ENCODE results near the gene YPEL1.
"Not testable (repeated sequence)": the region's sequence is repeated elsewhere in the genome, so short reads cannot be mapped to it uniquely, and the experiment has no call there.

The YPEL1 gene

DNA sequence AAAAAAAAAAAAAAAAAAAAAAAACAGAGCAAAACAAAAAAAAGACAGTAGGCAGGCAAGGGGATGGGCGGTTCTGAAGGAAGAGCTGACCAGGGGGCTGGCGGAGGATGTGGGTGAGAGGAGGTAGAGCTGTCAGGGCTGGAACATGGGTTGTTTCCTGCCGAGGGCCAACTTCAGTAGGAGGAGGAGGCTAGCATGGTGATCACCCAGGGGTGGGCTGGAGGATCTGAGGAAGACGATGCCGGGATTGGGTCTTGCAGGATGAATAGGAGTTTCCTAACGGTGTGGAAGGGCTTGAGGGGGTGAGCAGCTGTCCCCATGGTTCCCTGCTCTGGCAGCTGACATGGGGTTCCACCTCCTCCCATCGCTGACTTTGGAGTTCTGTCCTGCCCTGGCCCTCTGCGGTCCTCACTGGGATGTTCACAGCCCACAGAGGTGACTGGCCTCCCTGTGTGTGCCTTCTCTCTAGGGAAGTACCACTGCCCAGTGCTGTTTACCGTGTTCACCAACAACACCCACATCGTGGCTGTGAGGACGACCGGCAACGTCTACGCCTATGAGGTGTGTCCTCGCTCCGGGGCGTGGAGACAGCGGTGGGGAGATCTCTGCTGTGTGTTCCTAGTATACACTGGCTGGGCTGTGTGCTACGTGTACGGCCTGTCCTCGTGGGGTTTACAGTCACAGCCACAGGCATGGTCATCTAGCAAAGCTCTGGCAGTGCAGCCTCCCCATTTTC, 54.6 kb downstream of the YPEL1 start:
- H3K27me3 ChIP-seq (ENCODE audit: insufficient read depth, low read length): no peaks in the 10 kb centered on the region
- no peak overlapping the region for H3K4me3 ChIP-seq (ENCODE audit: low read length)
- H3K9me3 ChIP-seq (ENCODE audit: insufficient read depth, low read depth, low read length): no peaks in the 10 kb centered on the region
- WGBS: 97% methylated on average over 21 of the region's 21 CpGs
- H3K27ac ChIP-seq (ENCODE audit: low read depth, low read length): no peak overlapping the region
- no peaks in the 10 kb centered on the region for H3K4me1 ChIP-seq (ENCODE audit: insufficient read depth, low read length)
- H3K9ac ChIP-seq (ENCODE audit: low read depth, low read length): no peak overlapping the region
- peaks cover 27% of the 10 kb centered on the region for H3K36me3 ChIP-seq (ENCODE audit: insufficient read depth, low read length)

DNA sequence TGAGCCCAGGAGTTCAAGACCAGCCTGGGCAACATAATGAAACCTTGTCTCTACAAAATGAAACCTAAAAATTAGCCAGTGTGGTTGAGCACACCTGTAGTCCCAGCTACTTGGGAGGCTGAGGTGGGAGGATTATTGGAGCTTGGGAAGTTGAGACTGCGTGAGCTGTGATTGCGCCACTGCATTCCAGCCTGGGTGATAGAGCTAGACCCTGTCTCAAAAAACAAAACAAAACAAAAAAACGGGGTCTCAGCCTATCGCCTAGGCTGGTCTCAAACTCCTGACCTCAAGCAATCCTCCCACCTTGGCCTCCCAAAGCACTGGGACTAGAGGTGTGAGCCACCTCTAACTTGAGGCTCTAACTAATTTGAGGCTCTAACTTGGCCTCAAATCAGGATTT, 56.2 kb downstream of the YPEL1 start:
- H3K9ac ChIP-seq (ENCODE audit: low read depth, low read length): no peak overlapping the region
- H3K4me3 ChIP-seq (ENCODE audit: low read length): no peak overlapping the region
- H3K27ac ChIP-seq (ENCODE audit: low read depth, low read length): no peak overlapping the region
- 93% methylated on average over 4 of the region's 4 CpGs for WGBS
- H3K36me3 ChIP-seq (ENCODE audit: insufficient read depth, low read length): peaks cover 36% of the 10 kb centered on the region
- H3K4me1 ChIP-seq (ENCODE audit: insufficient read depth, low read length): no peaks in the 10 kb centered on the region
- H3K27me3 ChIP-seq (ENCODE audit: insufficient read depth, low read length): no peaks in the 10 kb centered on the region
- H3K9me3 ChIP-seq (ENCODE audit: insufficient read depth, low read depth, low read length): no peaks in the 10 kb centered on the region

DNA sequence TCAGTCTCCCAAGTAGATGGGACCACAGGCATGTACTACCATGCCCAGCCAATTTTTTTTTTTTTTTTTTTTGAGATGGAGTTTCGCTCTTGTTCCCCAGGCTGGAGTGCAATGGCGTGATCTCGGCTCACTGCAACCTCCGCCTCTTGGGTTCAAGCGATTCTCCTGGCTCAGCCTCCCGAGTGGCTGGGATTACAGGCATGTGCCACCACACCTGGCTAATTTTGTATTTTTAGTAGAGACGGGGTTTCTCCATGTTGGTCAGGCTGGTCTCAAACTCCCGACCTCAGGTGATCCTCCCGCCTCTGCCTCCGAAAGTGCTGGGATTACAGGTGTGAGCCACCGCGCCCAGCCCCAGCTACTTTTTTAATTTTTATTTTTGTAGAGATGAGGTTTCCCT, 56.8 kb downstream of the YPEL1 start:
- WGBS: 97% methylated on average over 12 of the region's 12 CpGs
- not testable (repeated sequence) for H3K9ac ChIP-seq (ENCODE audit: low read depth, low read length); H3K27ac ChIP-seq (ENCODE audit: low read depth, low read length); H3K4me3 ChIP-seq (ENCODE audit: low read length); H3K4me1 ChIP-seq (ENCODE audit: insufficient read depth, low read length); H3K27me3 ChIP-seq (ENCODE audit: insufficient read depth, low read length); H3K9me3 ChIP-seq (ENCODE audit: insufficient read depth, low read depth, low read length)
- peaks cover 40% of the 10 kb centered on the region for H3K36me3 ChIP-seq (ENCODE audit: insufficient read depth, low read length)

DNA sequence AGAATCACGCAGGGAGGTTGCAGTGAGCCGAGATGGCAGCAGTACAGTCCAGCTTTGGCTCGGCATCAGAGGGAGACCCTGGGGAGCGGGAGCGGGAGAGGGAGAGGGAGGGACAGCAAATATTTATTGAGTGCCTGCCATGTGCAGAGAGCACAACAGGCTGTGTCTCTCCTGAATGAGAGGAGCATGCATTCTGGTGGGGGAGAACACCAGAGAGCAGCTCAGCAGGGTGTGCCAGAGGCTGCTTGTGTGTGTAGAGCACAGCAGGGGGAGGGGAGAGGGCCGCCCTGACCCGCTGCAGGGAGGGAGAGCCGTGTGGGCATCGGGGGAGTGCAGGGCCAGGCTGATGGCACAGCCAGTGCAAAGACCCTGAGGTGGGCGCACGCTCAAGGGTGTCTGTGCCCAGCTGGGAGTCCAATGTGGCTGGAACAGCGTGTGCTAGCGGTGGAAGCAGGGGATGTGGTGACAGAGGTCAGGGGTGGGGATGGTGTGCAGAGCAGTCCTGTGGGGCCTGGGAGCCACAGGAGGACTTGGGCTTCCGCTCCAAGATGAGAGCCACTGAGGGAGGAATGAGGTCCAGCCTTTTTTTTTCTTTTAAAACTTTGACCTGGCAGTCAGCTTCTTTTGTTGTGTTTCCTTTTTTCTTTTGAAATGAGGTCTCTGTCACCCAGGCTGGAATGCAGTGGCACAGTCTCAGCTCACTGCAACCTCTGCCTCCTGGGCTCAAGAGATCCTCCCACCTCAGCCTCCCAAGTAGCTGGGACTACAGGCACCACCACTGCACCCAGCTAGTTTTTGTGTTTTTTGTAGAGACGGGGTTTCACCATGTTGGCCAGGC, 57.8 kb downstream of the YPEL1 start:
- Histone ChIP-seq H3K9ac (ENCODE audit: low read depth, low read length) (no peak overlapping the region), H3K4me3 (ENCODE audit: low read length) (no peak overlapping the region), H3K27me3 (ENCODE audit: insufficient read depth, low read length) (no peaks in the 10 kb centered on the region), H3K4me1 (ENCODE audit: insufficient read depth, low read length) (no peaks in the 10 kb centered on the region), H3K9me3 (ENCODE audit: insufficient read depth, low read depth, low read length) (no peaks in the 10 kb centered on the region), H3K36me3 (ENCODE audit: insufficient read depth, low read length) (peaks cover 40% of the 10 kb centered on the region), H3K27ac (ENCODE audit: low read depth, low read length) (no peak overlapping the region)
- WGBS: 90% methylated on average over 15 of the region's 15 CpGs

DNA sequence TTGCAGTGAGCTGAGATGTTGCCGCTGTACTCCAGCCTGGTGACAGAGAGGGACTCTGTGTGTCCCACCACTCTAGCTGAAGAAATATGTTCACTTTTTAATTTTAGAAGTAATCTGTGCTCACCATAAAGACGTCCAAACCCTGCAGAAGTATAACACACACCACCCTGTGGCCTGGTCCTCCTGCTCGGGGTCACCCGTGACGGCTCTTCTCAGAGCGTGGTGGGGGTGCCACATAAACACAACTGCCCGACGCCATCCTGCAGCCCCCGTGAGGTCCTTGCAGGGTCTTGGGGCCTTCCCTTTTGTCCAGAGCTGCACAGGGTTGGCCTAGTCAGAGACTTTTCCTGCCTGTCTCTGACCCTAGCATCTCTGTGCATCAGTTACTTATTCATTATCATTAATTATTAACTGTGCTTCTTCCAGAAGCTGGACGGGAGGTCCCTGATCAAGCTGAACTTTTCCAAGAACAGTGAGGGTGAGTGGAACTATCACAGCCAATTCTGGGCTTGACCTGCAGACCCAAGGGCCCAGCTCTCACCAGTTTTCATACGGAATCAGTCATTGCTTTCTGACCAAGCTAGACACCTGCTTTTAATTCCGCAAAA, 60.9 kb downstream of the YPEL1 start:
- 94% methylated on average over 12 of the region's 12 CpGs for WGBS
- no peaks in the 10 kb centered on the region for H3K9me3 ChIP-seq (ENCODE audit: insufficient read depth, low read depth, low read length)
- peaks cover 57% of the 10 kb centered on the region for H3K36me3 ChIP-seq (ENCODE audit: insufficient read depth, low read length)
- H3K9ac ChIP-seq (ENCODE audit: low read depth, low read length): no peak overlapping the region
- no peak overlapping the region for H3K27ac ChIP-seq (ENCODE audit: low read depth, low read length)
- no peak overlapping the region for H3K4me3 ChIP-seq (ENCODE audit: low read length)
- no peaks in the 10 kb centered on the region for H3K27me3 ChIP-seq (ENCODE audit: insufficient read depth, low read length)
- no peaks in the 10 kb centered on the region for H3K4me1 ChIP-seq (ENCODE audit: insufficient read depth, low read length)

DNA sequence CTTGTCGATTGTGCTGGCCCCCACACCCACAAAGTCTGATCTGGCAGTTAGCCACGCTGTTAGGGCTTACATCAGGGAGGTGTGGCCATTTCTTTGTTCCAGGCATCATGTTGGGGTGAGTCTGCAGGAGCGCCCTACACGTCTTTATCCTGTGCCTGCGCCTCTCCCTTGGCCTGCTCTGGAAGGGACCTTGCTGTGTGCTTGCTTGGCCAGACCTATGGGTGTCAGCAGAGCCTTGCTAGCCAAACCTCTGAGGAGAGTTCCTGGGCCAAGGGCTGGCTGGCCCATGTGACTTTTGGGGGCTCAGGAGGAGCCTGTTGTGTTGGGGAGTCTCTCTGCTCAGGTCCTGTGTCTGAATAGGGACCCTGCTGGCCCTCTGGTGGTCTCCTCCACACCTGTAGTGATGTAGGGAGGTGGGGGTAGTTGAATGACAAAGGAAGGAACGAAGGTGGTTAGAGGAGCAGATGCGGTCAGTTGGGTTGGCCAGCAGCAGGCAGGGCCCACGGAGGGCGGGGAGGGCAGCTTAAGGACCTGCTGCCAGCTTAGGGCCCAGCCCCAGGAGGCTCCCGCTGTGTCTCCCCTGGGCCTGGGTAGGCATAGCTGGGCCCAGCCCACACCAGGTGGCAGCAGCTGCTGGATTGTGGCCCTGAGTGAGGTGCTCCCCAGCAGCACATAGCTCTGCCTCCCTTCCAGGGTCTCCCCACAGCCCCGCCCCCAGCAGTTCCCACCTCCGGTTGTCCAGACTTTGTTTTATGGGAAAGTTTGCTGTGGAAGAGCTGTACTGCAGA, 61.9 kb downstream of the YPEL1 start:
- H3K36me3 ChIP-seq (ENCODE audit: insufficient read depth, low read length): peaks cover 58% of the 10 kb centered on the region

DNA sequence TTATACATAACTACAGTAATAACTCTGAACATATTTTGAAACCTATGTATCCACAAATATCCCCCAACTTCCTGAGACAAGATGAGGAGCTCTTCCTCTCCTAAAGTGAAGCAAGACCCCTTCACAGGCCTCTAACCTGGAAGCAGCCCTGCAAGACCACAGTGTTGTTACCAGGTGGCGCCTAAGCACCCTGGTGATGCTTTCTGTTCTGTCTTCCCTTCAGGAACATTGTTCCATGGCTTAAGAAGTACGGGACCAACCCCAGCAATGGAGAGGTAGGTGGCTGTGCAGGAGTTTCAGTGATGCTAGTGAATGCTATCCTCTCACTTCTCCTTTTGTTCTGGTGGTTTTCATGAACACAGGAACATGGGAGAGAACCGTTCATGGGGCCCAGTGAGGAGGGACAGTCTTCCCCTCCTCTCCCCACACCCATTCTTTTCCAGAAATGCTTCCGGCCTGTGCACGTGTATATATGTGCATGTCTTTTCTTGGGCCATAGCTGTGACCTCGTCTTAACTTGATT, 63.4 kb downstream of the YPEL1 start:
- no peak overlapping the region for H3K27ac ChIP-seq (ENCODE audit: low read depth, low read length)
- H3K4me1 ChIP-seq (ENCODE audit: insufficient read depth, low read length): no peaks in the 10 kb centered on the region
- H3K27me3 ChIP-seq (ENCODE audit: insufficient read depth, low read length): no peaks in the 10 kb centered on the region
- no peak overlapping the region for H3K4me3 ChIP-seq (ENCODE audit: low read length)
- no peak overlapping the region for H3K9ac ChIP-seq (ENCODE audit: low read depth, low read length)
- peaks cover 58% of the 10 kb centered on the region for H3K36me3 ChIP-seq (ENCODE audit: insufficient read depth, low read length)
- H3K9me3 ChIP-seq (ENCODE audit: insufficient read depth, low read depth, low read length): no peaks in the 10 kb centered on the region
- 97% methylated on average over 6 of the region's 6 CpGs for WGBS

More for the DNA sequence above, 61.9 kb downstream of the YPEL1 start:
- no peaks in the 10 kb centered on the region for H3K27me3 ChIP-seq (ENCODE audit: insufficient read depth, low read length)
- no peaks in the 10 kb centered on the region for H3K9me3 ChIP-seq (ENCODE audit: insufficient read depth, low read depth, low read length)
- 92% methylated on average over 10 of the region's 12 CpGs for WGBS
- no peak overlapping the region for H3K27ac ChIP-seq (ENCODE audit: low read depth, low read length)
- no peak overlapping the region for H3K9ac ChIP-seq (ENCODE audit: low read depth, low read length)
- no peak overlapping the region for H3K4me3 ChIP-seq (ENCODE audit: low read length)
- no peaks in the 10 kb centered on the region for H3K4me1 ChIP-seq (ENCODE audit: insufficient read depth, low read length)

DNA sequence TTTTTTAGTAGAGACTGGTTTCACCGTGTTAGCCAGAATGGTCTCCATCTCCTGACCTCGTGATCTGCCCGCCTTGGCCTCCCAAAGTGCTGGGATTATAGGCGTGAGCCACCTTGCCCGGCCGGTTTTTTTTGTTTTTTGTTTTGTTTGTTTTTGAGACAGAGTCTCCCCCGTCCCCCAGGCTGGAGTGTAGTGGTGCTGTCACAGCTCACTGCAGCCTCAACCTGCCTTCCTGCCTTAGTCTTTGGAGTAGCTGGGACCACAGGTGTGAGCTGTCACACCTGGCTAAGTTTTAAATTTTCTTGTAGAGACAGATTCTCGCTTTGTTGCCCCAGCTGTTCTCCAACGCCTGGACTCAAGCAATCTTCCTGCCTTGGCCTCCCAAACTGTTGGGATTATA, 66.6 kb downstream of the YPEL1 start:
- H3K9ac ChIP-seq (ENCODE audit: low read depth, low read length): no peak overlapping the region
- no peaks in the 10 kb centered on the region for H3K9me3 ChIP-seq (ENCODE audit: insufficient read depth, low read depth, low read length)
- H3K4me3 ChIP-seq (ENCODE audit: low read length): no peak overlapping the region
- H3K27ac ChIP-seq (ENCODE audit: low read depth, low read length): no peak overlapping the region
- H3K27me3 ChIP-seq (ENCODE audit: insufficient read depth, low read length): no peaks in the 10 kb centered on the region
- no peaks in the 10 kb centered on the region for H3K4me1 ChIP-seq (ENCODE audit: insufficient read depth, low read length)
- H3K36me3 ChIP-seq (ENCODE audit: insufficient read depth, low read length): peaks cover 38% of the 10 kb centered on the region
- WGBS: 90% methylated on average over 9 of the region's 9 CpGs

DNA sequence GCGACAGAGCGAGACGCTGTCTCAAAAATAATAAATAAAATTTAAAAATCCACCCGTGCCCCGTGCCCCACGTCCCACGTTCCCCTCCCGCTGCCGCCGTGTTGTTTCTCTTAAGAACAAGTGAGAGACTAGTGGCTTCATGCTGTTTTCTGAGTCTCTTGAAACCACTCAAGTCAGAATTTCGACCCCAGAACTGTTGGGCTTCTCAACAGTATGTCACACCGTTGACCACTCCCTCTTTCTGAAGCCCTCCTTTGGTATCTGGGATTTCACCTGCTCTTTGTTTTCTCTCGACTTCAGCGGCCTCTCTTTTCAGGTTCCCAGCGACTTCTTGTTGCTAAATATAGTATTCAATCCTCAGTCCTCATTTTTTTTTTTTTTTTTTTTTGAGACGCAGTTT, 68.8 kb downstream of the YPEL1 start:
- H3K4me1 ChIP-seq (ENCODE audit: insufficient read depth, low read length): no peaks in the 10 kb centered on the region
- no peaks in the 10 kb centered on the region for H3K9me3 ChIP-seq (ENCODE audit: insufficient read depth, low read depth, low read length)
- H3K4me3 ChIP-seq (ENCODE audit: low read length): peak overlapping the region; percentile 99
- 46% methylated on average over 16 of the region's 16 CpGs for WGBS
- no peak overlapping the region for H3K27ac ChIP-seq (ENCODE audit: low read depth, low read length)
- H3K36me3 ChIP-seq (ENCODE audit: insufficient read depth, low read length): peaks cover 20% of the 10 kb centered on the region
- H3K9ac ChIP-seq (ENCODE audit: low read depth, low read length): peak overlapping the region; percentile 71; the same call in 1 of the 2 replicates
- no peaks in the 10 kb centered on the region for H3K27me3 ChIP-seq (ENCODE audit: insufficient read depth, low read length)

DNA sequence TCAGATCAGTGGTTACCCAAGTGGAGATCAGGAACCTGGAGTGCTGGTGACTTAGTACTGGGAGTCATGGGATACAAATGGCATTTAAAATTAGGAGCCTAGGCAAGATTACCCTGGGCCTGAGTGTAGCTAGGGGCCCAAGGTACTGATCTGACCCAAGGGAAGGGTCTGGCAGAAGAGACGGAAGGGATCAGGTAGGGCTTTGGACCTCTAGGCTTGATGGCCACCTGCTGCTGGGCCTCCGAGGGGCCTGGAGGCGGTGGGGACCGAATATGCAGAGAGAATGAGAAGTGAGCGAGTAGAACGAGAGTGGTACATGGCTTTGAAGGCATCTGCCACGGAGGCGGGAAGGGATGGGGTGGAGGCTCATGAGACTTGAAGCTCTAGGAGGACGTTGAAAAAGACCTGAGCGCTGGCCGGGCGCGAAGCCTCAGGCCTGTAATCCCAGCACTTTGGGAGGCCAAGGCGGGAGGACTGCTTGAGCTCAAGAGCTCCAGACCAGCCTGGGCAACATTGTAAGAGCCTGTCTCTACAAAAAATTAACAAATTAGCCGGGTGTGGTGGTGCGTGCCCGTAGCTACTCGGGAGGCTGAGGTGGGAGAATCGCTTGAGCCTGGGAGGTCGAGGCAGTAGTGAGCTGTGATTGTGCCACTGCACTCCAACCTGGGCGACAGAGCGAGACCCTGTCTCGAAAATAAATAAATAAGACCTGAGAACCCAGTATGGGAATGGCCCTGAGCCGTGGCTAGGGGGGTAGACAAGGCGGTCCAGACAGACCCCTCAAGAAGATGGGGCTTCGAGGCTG, 70.3 kb downstream of the YPEL1 start:
- H3K9me3 ChIP-seq (ENCODE audit: insufficient read depth, low read depth, low read length): no peaks in the 10 kb centered on the region
- H3K4me3 ChIP-seq (ENCODE audit: low read length): peak overlapping the region; percentile 99
- peaks cover 6% of the 10 kb centered on the region; the same call in 1 of the 2 replicates for H3K36me3 ChIP-seq (ENCODE audit: insufficient read depth, low read length)
- 74% methylated on average over 26 of the region's 26 CpGs for WGBS
- H3K27me3 ChIP-seq (ENCODE audit: insufficient read depth, low read length): no peaks in the 10 kb centered on the region; the same call in 1 of the 2 replicates
- H3K27ac ChIP-seq (ENCODE audit: low read depth, low read length): no peak overlapping the region
- H3K4me1 ChIP-seq (ENCODE audit: insufficient read depth, low read length): no peaks in the 10 kb centered on the region
- peak overlapping the region; percentile 71; the same call in 1 of the 2 replicates for H3K9ac ChIP-seq (ENCODE audit: low read depth, low read length)

All from HUES64 (cell line).